ENCODE data around the gene SFR1.

DNA sequence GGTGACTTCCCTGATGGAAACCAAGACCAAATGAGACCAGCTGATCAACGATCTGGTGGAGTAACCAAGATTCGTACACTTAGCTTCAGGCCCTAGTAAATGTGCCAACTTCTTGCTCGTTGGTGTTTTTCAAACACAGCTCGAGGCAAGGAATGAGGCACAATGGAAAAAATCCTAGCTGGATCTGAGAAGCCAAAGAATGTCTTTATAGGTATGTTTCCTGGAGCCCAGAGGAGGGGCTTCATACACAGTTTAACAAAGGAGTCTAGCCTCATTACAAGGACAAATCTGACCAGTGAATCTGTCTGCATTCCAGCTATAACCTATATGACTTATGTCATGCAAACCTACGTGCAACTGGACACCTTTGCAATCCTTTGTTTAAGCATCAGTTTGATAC is 40.0 kb upstream of the SFR1 start:
- TF ChIP-seq, protein P1, sequence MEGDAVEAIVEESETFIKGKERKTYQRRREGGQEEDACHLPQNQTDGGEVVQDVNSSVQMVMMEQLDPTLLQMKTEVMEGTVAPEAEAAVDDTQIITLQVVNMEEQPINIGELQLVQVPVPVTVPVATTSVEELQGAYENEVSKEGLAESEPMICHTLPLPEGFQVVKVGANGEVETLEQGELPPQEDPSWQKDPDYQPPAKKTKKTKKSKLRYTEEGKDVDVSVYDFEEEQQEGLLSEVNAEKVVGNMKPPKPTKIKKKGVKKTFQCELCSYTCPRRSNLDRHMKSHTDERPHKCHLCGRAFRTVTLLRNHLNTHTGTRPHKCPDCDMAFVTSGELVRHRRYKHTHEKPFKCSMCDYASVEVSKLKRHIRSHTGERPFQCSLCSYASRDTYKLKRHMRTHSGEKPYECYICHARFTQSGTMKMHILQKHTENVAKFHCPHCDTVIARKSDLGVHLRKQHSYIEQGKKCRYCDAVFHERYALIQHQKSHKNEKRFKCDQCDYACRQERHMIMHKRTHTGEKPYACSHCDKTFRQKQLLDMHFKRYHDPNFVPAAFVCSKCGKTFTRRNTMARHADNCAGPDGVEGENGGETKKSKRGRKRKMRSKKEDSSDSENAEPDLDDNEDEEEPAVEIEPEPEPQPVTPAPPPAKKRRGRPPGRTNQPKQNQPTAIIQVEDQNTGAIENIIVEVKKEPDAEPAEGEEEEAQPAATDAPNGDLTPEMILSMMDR (IDR thresholded peaks at IDR 0.05), result no peak
- TF ChIP-seq POLR2A (IDR thresholded peaks at IDR 0.05), result no peak
